ENCODE data around the gene EVA1A. TPM values are rescaled to one million over a fixed set of nuclear protein-coding genes. Genes with fewer than 3 reads are reported as not detected.

EVA1A gene
- total and polyA plus RNA-seq, 3 donors from 2014 or later: 5.2 to 13.8 (median 10.3) TPM

GRCh38 chr2:75513616-75514170 lies 47.0 kb downstream of the EVA1A start:
- no peak overlapping the region for H3K27ac ChIP-seq
- TF ChIP-seq CTCF (IDR thresholded peaks at IDR 0.05) (no peak), POLR2A (IDR thresholded peaks at IDR 0.05) (no peak)
- no peaks in the 10 kb centered on the region for H3K4me1 ChIP-seq
- H3K36me3 ChIP-seq (ENCODE audit: low read depth, missing control alignments): no peaks in the 10 kb centered on the region
- no peak overlapping the region for H3K4me3 ChIP-seq
- intact Hi-C loops (cut with DNase I; ENCODE audit: low total_unique reads): no loop called here
- no peak for DNase-seq
- H3K9me3 ChIP-seq: no peaks in the 10 kb centered on the region
- H3K27me3 ChIP-seq: no peaks in the 10 kb centered on the region
- 77 to 82% methylated on average over 4 of the region's 4 CpGs for WGBS, 2 donors

GRCh38 chr2:75512455-75513212 lies 48.1 kb downstream of the EVA1A start:
- Histone ChIP-seq H3K4me3 (no peak overlapping the region), H3K27ac (no peak overlapping the region), H3K27me3 (no peaks in the 10 kb centered on the region), H3K36me3 (ENCODE audit: low read depth, missing control alignments) (no peaks in the 10 kb centered on the region), H3K9me3 (no peaks in the 10 kb centered on the region), H3K4me1 (no peaks in the 10 kb centered on the region)
- DNase-seq: no peak
- intact Hi-C loops (cut with DNase I; ENCODE audit: low total_unique reads): no loop called here
- TF ChIP-seq CTCF (IDR thresholded peaks at IDR 0.05) (no peak), POLR2A (IDR thresholded peaks at IDR 0.05) (no peak)

- no peak overlapping the region for H3K4me3 ChIP-seq
These were observed 54.5 kb downstream of the EVA1A start for GRCh38 chr2:75506101-75506697.

GRCh38 chr2:75505012-75505411 lies 55.7 kb downstream of the EVA1A start:
- TF ChIP-seq POLR2A (IDR thresholded peaks at IDR 0.05) (no peak), CTCF (IDR thresholded peaks at IDR 0.05) (no peak)
- Histone ChIP-seq H3K4me1 (no peaks in the 10 kb centered on the region), H3K4me3 (no peak overlapping the region), H3K36me3 (ENCODE audit: low read depth, missing control alignments) (no peaks in the 10 kb centered on the region), H3K9me3 (no peaks in the 10 kb centered on the region), H3K27me3 (no peaks in the 10 kb centered on the region), H3K27ac (no peak overlapping the region)
- WGBS, 2 donors: 77 to 81% methylated on average over 5 of the region's 5 CpGs
- intact Hi-C loops (cut with DNase I; ENCODE audit: low total_unique reads): no loop called here
- DNase-seq: no peak

More at GRCh38 chr2:75506101-75506697, 54.5 kb downstream of the EVA1A start:
- Histone ChIP-seq H3K4me1 (no peaks in the 10 kb centered on the region), H3K27ac (no peak overlapping the region), H3K9me3 (no peaks in the 10 kb centered on the region), H3K36me3 (ENCODE audit: low read depth, missing control alignments) (no peaks in the 10 kb centered on the region), H3K27me3 (no peaks in the 10 kb centered on the region)
- TF ChIP-seq POLR2A (IDR thresholded peaks at IDR 0.05) (no peak), CTCF (IDR thresholded peaks at IDR 0.05) (no peak)
- DNase-seq: no peak
- intact Hi-C loops (cut with DNase I; ENCODE audit: low total_unique reads): no loop called here
- 22 to 33% methylated on average over 1 of the region's 1 CpG for WGBS, 2 donors

Data from testis (tissue), 3 donors.